GM23338 (cell line): ENCODE measurements around the gene NEK11. TPM values are rescaled to one million over a fixed set of nuclear protein-coding genes. Genes with fewer than 3 reads are reported as not detected.

Source experiments
- ATAC-seq: fragments of 200-7000 bp; cut with Tn5 transposase; 3 replicates; pipeline ENCODE4 v1.9.1; 2020
- DNase-seq: peaks from one replicate; pipeline ENCODE4 v3.0.0-alpha.2; 2015; ENCODE audit warnings: low spot score
- H2AFZ ChIP-seq: fragments of 200-600 bp; sonication (generic); 2 replicates; pipeline ENCODE4 v1.8.0; 2016; ENCODE audit warnings: antibody characterized with exemption, mild to moderate bottlenecking, moderate library complexity
- H3F3A ChIP-seq: fragments of 200-600 bp; sonication (generic); replicated peaks from 2 replicates; pipeline ENCODE4 v1.8.0; 2017; ENCODE audit warnings: antibody characterized with exemption, mixed run types, low read depth
- H3K27ac ChIP-seq: fragments of 200-600 bp; sonication (generic); 2 replicates; pipeline ENCODE4 v1.6.1; 2016; ENCODE audit warnings: low read depth
- H3K27me3 ChIP-seq: fragments of 200-600 bp; sonication (generic); 2 replicates; pipeline ENCODE4 v1.8.0; 2016; ENCODE audit warnings: mild to moderate bottlenecking, mixed run types, moderate library complexity; ENCODE audit not compliant: insufficient read depth
- H3K36me3 ChIP-seq: fragments of 200-600 bp; sonication (generic); 2 replicates; pipeline ENCODE4 v1.8.0; 2016; ENCODE audit warnings: mild to moderate bottlenecking; ENCODE audit not compliant: insufficient read depth
- H3K4me1 ChIP-seq: fragments of 200-600 bp; sonication (generic); 2 replicates; pipeline ENCODE4 v1.8.0; 2016; ENCODE audit warnings: mild to moderate bottlenecking, moderate library complexity; ENCODE audit not compliant: insufficient read depth
- H3K4me2 ChIP-seq: fragments of 200-600 bp; sonication (generic); 2 replicates; pipeline ENCODE4 v1.7.1; 2017; ENCODE audit warnings: mixed run types
- H3K4me3 ChIP-seq: fragments of 200-600 bp; sonication (generic); 2 replicates; pipeline ENCODE4 v1.6.1; 2016; ENCODE audit warnings: mixed run types
- H3K79me2 ChIP-seq: fragments of 200-600 bp; sonication (generic); replicated peaks from 2 replicates; pipeline ENCODE4 v1.8.0; 2017; ENCODE audit warnings: mild to moderate bottlenecking; ENCODE audit not compliant: insufficient read depth
- H3K9me2 ChIP-seq: fragments of 200-600 bp; sonication (generic); 2 replicates; pipeline ENCODE4 v1.8.0; 2017; ENCODE audit not compliant: insufficient read depth
- H4K20me1 ChIP-seq: fragments of 200-600 bp; sonication (generic); replicated peaks from 2 replicates; pipeline ENCODE4 v1.8.0; 2017; ENCODE audit warnings: mild to moderate bottlenecking; ENCODE audit not compliant: insufficient read depth
- H3K27ac Mint-ChIP-seq: 2 replicates; pipeline ENCODE4 v1.8.0; 2020; ENCODE audit warnings: inconsistent platforms, mild to moderate bottlenecking, moderate library complexity, mixed read lengths
- H3K27me3 Mint-ChIP-seq: 3 replicates; pipeline ENCODE4 v1.8.0; 2022; ENCODE audit warnings: low read depth, mild to moderate bottlenecking, moderate library complexity, mixed read lengths, inconsistent platforms; ENCODE audit not compliant: insufficient read depth, poor library complexity
- H3K36me3 Mint-ChIP-seq: 3 replicates; pipeline ENCODE4 v1.8.0; 2021; ENCODE audit warnings: low read depth, mild to moderate bottlenecking, inconsistent platforms, moderate library complexity, mixed read lengths
- H3K4me1 Mint-ChIP-seq: 3 replicates; pipeline ENCODE4 v1.8.0; 2020; ENCODE audit warnings: mild to moderate bottlenecking, inconsistent platforms, mixed read lengths
- H3K4me3 Mint-ChIP-seq: 3 replicates; pipeline ENCODE4 v1.8.0; 2021; ENCODE audit warnings: moderate library complexity, mild to moderate bottlenecking, inconsistent platforms, mixed read lengths
- H3K9me3 Mint-ChIP-seq: 3 replicates; pipeline ENCODE4 v1.8.0; 2020; ENCODE audit warnings: moderate library complexity, mild to moderate bottlenecking, inconsistent platforms, mixed read lengths
- CREB1 ChIP-seq: fragments of 250-450 bp; sonication (Bioruptor Pico); IDR thresholded peaks from 2 replicates; pipeline ENCODE4 v1.5.0; 2020; ENCODE audit warnings: low read depth, mild to moderate bottlenecking, moderate library complexity
- ETS1 ChIP-seq: IDR thresholded peaks from 2 replicates; pipeline ENCODE4 v1.6.1; 2016; ENCODE audit warnings: antibody characterized with exemption
- EZH2 ChIP-seq: fragments of 200-600 bp; sonication (generic); IDR thresholded peaks from one replicate; pipeline ENCODE4 v1.8.0; 2017; ENCODE audit warnings: antibody characterized with exemption, mild to moderate bottlenecking, low read depth; ENCODE audit not compliant: unreplicated experiment
- EZH2phosphoT487 ChIP-seq: fragments of 200-600 bp; sonication (generic); IDR thresholded peaks from one replicate; pipeline ENCODE4 v1.8.1; 2018; ENCODE audit warnings: antibody characterized with exemption; ENCODE audit not compliant: unreplicated experiment
- NANOG ChIP-seq: IDR thresholded peaks from 2 replicates; pipeline ENCODE4 v1.6.1; 2016; ENCODE audit warnings: antibody characterized with exemption, borderline replicate concordance
- POLR2AphosphoS5 ChIP-seq: IDR thresholded peaks from 2 replicates; pipeline ENCODE4 v1.6.1; 2016; ENCODE audit warnings: antibody characterized with exemption, low read depth
- REST ChIP-seq: IDR thresholded peaks from one replicate; pipeline ENCODE4 v1.6.1; 2018; ENCODE audit warnings: antibody characterized with exemption; ENCODE audit not compliant: unreplicated experiment
- STAT1 ChIP-seq: IDR thresholded peaks from one replicate; pipeline ENCODE4 v1.6.1; 2016; ENCODE audit warnings: antibody characterized with exemption; ENCODE audit not compliant: unreplicated experiment
- ZNF114 ChIP-seq: fragments of 250-450 bp; sonication (Bioruptor Pico); IDR thresholded peaks from 2 replicates; pipeline ENCODE4 v1.5.0; 2020; ENCODE audit warnings: mild to moderate bottlenecking, moderate library complexity
- ZNF331 ChIP-seq: fragments of 250-450 bp; sonication (Bioruptor Pico); IDR thresholded peaks from 2 replicates; pipeline ENCODE4 v1.5.0; 2020; ENCODE audit warnings: low read depth, mild to moderate bottlenecking, moderate library complexity
- polyA plus RNA-seq: library from polyadenylated mRNA; unstranded; fragments of >200 nt; fragmentation: Nextera tagmentation; extraction: Ambion mirVana; gene quantifications from 2 replicates; pipeline ENCODE4 v1.2.1, GENCODE V29; 2016
- total RNA-seq: library from RNA; depleted of rRNA; stranded (reverse); fragments of >200 nt; shearing (Covaris generic); gene quantifications from 2 replicates; pipeline ENCODE4 v1.2.3, GENCODE V29; 2014
- TF ChIP-seq, protein P1 (sequence below), 2 experiments: fragments of 200-600 bp in 1 of 2; sonication (generic) in 1 of 2; conservative IDR thresholded peaks; 2 replicates each; pipeline versions ENCODE4 v1.5.1 to v1.6.1; 2016 to 2017; ENCODE audit warnings: antibody characterized with exemption in 2 of 2, low read depth in 2 of 2, mild to moderate bottlenecking in 2 of 2, moderate library complexity in 1 of 2
- TF ChIP-seq, protein P2 (sequence below): fragments of 250-450 bp; sonication (Bioruptor Pico); IDR thresholded peaks from 2 replicates; pipeline ENCODE4 v1.5.0; 2020; ENCODE audit warnings: mild to moderate bottlenecking, moderate library complexity

Gene NEK11
- total and polyA plus RNA-seq, 2 experiments from 2014 or later: 0.80 to 1.1 TPM

DNA sequence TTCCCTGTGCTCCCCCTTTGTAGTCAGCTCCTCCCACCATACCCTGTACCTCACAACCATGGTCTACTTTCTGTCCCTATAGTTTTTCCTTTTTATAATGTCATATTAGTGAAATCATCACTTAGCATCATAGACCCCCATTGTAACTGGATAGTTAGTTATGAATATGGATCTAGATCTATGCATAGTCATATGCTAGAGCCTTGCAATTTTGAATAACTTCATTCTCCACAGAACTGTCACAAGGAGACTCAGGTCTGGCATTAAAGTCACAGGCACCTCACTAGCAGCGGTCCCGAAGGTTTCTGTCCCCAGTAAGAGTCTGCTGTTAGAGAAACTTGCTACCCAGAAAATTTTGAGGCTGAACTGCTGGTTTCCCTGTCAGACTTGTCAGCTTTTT lies 252.9 kb downstream of the NEK11 start:
- no peak overlapping the region for H3K27ac Mint-ChIP-seq
- Histone ChIP-seq H3K9me2 (peaks cover 3% of the 10 kb centered on the region; the same call in 1 of the 2 replicates), H3F3A (no peaks in the 10 kb centered on the region), H3K4me2 (no peak overlapping the region), H3K27me3 (no peaks in the 10 kb centered on the region), H3K27ac (no peak overlapping the region), H3K36me3 (no peaks in the 10 kb centered on the region), H3K79me2 (no peaks in the 10 kb centered on the region), H3K4me3 (no peak overlapping the region), H2AFZ (no peak overlapping the region), H3K4me1 (peaks cover 13% of the 10 kb centered on the region; the same call in 1 of the 2 replicates), H4K20me1 (no peaks in the 10 kb centered on the region)
- peaks cover 12% of the 10 kb centered on the region for H3K4me1 Mint-ChIP-seq
- H3K36me3 Mint-ChIP-seq: no peaks in the 10 kb centered on the region
- no peak for DNase-seq
- no peak overlapping the region for H3K4me3 Mint-ChIP-seq
- H3K9me3 Mint-ChIP-seq: no peaks in the 10 kb centered on the region
- no peak for TF ChIP-seq POLR2AphosphoS5
- TF ChIP-seq, protein P1, sequence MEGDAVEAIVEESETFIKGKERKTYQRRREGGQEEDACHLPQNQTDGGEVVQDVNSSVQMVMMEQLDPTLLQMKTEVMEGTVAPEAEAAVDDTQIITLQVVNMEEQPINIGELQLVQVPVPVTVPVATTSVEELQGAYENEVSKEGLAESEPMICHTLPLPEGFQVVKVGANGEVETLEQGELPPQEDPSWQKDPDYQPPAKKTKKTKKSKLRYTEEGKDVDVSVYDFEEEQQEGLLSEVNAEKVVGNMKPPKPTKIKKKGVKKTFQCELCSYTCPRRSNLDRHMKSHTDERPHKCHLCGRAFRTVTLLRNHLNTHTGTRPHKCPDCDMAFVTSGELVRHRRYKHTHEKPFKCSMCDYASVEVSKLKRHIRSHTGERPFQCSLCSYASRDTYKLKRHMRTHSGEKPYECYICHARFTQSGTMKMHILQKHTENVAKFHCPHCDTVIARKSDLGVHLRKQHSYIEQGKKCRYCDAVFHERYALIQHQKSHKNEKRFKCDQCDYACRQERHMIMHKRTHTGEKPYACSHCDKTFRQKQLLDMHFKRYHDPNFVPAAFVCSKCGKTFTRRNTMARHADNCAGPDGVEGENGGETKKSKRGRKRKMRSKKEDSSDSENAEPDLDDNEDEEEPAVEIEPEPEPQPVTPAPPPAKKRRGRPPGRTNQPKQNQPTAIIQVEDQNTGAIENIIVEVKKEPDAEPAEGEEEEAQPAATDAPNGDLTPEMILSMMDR (conservative IDR thresholded peaks at IDR 0.05; ENCODE audit: low read depth in 2 of 2): no peak
- no peak for TF ChIP-seq NANOG
- TF ChIP-seq, protein P2, sequence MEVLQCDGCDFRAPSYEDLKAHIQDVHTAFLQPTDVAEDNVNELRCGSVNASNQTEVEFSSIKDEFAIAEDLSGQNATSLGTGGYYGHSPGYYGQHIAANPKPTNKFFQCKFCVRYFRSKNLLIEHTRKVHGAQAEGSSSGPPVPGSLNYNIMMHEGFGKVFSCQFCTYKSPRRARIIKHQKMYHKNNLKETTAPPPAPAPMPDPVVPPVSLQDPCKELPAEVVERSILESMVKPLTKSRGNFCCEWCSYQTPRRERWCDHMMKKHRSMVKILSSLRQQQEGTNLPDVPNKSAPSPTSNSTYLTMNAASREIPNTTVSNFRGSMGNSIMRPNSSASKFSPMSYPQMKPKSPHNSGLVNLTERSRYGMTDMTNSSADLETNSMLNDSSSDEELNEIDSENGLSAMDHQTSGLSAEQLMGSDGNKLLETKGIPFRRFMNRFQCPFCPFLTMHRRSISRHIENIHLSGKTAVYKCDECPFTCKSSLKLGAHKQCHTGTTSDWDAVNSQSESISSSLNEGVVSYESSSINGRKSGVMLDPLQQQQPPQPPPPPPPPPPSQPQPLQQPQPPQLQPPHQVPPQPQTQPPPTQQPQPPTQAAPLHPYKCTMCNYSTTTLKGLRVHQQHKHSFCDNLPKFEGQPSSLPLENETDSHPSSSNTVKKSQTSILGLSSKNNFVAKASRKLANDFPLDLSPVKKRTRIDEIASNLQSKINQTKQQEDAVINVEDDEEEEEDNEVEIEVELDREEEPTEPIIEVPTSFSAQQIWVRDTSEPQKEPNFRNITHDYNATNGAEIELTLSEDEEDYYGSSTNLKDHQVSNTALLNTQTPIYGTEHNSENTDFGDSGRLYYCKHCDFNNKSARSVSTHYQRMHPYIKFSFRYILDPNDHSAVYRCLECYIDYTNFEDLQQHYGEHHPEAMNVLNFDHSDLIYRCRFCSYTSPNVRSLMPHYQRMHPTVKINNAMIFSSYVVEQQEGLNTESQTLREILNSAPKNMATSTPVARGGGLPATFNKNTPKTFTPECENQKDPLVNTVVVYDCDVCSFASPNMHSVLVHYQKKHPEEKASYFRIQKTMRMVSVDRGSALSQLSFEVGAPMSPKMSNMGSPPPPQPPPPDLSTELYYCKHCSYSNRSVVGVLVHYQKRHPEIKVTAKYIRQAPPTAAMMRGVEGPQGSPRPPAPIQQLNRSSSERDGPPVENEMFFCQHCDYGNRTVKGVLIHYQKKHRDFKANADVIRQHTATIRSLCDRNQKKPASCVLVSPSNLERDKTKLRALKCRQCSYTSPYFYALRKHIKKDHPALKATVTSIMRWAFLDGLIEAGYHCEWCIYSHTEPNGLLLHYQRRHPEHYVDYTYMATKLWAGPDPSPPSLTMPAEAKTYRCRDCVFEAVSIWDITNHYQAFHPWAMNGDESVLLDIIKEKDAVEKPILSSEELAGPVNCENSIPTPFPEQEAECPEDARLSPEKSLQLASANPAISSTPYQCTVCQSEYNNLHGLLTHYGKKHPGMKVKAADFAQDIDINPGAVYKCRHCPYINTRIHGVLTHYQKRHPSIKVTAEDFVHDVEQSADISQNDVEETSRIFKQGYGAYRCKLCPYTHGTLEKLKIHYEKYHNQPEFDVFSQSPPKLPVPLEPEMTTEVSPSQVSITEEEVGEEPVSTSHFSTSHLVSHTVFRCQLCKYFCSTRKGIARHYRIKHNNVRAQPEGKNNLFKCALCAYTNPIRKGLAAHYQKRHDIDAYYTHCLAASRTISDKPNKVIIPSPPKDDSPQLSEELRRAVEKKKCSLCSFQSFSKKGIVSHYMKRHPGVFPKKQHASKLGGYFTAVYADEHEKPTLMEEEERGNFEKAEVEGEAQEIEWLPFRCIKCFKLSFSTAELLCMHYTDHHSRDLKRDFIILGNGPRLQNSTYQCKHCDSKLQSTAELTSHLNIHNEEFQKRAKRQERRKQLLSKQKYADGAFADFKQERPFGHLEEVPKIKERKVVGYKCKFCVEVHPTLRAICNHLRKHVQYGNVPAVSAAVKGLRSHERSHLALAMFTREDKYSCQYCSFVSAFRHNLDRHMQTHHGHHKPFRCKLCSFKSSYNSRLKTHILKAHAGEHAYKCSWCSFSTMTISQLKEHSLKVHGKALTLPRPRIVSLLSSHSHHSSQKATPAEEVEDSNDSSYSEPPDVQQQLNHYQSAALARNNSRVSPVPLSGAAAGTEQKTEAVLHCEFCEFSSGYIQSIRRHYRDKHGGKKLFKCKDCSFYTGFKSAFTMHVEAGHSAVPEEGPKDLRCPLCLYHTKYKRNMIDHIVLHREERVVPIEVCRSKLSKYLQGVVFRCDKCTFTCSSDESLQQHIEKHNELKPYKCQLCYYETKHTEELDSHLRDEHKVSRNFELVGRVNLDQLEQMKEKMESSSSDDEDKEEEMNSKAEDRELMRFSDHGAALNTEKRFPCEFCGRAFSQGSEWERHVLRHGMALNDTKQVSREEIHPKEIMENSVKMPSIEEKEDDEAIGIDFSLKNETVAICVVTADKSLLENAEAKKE (CRISPR knock-in tag): no peak
- TF ChIP-seq ZNF114 (CRISPR knock-in tag): no peak
- no peak for TF ChIP-seq EZH2phosphoT487
- no peak for TF ChIP-seq ETS1
- TF ChIP-seq EZH2: no peak
- no peak for TF ChIP-seq REST
- TF ChIP-seq CREB1: no peak
- no peak for TF ChIP-seq STAT1
- TF ChIP-seq ZNF331 (CRISPR knock-in tag): no peak
- no peaks in the 10 kb centered on the region for H3K27me3 Mint-ChIP-seq
- no peak for ATAC-seq
